Stimulated activated CD8-positive, alpha-beta memory T cell treated with anti-CD3 and anti-CD28 coated beads, Interleukin-4, amount 100 ng/mL, for 24 hours (primary cell): ENCODE results near the gene ZSCAN29.
"Not testable (repeated sequence)": the region's sequence is repeated elsewhere in the genome, so short reads cannot be mapped to it uniquely, and the experiment has no call there.

Experiments
- DNase-seq: peaks from one replicate; pipeline ENCODE4 v3.0.0-alpha.2; 2020; ENCODE audit warnings: low read depth

Gene ZSCAN29

DNA sequence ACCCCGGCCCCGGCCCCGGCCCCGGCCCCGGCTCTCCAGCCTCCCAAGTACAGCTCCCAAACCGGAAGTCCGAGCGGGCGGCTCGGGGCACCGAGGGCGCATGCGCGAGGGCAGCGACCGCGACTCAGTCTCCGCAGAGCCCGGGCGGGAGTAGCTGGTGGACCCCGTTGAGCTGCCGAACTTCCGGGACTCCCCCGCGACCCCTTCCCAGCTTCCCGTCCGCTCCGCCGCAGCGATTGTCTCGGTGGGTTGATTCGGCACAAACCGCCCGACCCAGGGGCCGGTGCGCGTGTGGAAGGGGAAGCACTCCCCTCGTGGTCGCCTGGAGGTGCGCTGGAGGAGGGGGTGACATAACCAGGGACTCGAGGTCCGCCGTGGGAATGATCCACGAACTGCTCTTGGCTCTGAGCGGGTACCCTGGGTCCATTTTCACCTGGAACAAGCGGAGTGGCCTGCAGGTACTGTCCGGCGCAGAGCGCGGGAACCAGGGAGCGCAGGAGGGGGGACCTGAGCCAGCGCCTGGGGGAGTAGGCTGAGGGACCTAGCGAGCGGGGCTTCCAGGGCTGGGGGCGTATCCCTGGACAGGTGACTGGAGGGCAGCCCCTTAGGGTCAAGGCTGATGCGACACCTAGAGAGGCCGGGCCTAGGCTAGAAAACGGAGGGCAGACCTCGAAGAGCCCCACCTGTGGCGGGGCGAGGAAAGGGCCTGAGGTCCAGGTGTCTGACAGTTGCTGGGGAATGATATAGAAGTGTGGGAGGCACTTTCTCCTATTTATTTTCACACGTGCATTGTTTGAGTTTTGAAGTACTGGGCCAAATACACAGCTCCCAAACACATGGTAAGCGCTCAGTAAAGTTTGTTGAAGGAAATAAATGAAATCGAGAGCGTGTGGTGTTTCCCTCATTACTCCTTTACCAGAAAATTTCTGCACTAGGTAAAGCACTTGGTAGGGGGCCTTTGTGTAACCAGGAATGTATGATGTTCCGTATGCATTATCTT is at the start of gene ZSCAN29, which contains the start of gene TUBGCP4:
Gene ZSCAN29 (minus strand): TSS at position 69 of the 1,000 bp plus-strand sequence. CDS start 1,130 bp downstream, outside the sequence.
Gene TUBGCP4 (plus strand): TSS at position 127 of the 1,000 bp plus-strand sequence. CDS start 254 bp downstream, at position 381.
- peak; percentile 74 for DNase-seq

- no peak for DNase-seq
Measured at GRCh38 chr15:43420435-43420834, 49.6 kb upstream of the ZSCAN29 start.

GRCh38 chr15:43414196-43414595 is 43.4 kb upstream of the ZSCAN29 start:
- DNase-seq, result no peak

DNA sequence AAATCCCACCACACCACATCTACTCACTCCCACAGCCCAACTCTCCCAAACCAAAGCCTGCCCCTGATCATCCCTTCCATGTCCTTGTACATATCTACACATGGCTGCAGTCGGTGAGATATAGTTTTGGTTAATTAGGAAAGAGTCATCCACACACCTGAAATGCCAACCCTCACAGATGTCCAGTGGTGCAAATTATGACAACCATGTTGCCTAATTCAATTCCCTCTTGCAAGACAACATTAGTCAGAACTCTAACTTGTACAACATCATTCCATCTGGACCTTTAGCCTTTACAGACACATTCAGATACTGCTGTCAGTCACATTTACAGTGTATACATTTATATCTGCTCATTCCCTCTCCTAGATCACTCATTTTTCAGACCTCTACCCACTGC is 41.3 kb upstream of the ZSCAN29 start:
- no peak for DNase-seq

DNA sequence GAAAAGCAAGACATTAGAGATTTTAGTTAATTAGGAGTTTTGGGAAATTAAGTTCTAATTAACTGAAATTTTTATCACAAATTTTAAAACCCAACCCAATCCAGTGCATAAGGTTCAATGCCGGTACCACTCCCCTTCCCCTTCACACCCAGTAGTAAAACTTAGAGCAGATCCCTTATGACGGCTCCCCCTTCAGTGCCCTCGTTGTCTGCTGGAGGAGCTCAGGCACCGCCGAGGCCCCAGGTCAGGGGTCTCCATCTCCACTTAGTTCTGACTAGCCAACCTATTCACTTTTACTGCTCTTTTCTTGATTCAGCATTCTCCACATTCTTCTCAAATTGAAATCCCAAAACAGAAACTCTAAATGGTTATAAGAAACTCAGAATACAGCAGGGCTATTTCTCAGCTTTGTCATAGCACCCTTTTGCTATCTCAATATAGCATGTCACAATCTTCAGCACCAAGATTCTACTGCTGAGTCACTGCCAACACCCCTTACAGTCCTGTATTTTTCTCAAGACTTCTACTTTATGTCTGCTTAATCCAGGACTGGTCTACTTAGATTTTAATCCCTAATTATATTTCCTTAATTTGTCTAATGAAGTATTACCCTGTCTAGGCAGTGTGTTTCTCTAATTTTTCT is 39.9 kb upstream of the ZSCAN29 start:
- no peak for DNase-seq

GRCh38 chr15:43408789-43409188 is 37.9 kb upstream of the ZSCAN29 start:
- DNase-seq, result no peak

DNA sequence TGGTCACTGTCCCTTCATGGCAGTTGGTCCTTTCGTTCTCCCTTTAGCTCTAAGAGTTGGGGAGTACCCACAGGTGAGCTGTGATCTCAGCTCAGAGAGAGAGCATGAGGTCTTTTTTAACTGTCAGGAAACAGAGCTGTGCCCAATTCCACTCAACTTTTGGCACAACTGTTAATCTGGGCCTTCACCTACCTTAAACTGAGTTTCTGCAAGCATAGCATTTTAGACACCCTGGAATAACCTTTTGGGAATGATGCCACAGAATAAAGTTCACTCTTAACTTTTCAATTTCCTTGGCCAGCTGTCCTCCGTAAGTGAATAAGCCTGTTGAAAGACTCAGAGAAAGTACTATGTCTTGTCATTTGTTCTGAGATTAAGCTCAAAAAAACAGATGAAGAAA is 36.0 kb upstream of the ZSCAN29 start:
- DNase-seq, result no peak

DNA sequence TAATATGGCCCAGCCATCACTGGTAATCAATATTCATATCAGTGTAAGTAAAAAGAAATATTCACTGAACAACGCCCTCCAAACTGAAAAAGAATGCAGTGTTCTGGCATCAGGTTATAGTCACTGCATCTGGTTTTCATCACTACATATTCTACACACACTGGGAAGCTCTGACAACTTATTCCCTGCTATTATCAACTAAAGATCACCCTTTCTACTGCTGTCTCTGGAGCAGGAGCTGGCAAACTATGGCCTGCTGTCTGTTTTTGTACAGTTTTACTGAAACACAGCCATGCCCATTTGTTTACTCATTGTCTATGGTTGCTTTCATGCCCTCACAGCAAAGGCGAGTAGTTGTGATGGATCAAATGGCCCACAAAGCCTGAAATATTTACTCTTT is 35.3 kb upstream of the ZSCAN29 start:
- no peak for DNase-seq

DNA sequence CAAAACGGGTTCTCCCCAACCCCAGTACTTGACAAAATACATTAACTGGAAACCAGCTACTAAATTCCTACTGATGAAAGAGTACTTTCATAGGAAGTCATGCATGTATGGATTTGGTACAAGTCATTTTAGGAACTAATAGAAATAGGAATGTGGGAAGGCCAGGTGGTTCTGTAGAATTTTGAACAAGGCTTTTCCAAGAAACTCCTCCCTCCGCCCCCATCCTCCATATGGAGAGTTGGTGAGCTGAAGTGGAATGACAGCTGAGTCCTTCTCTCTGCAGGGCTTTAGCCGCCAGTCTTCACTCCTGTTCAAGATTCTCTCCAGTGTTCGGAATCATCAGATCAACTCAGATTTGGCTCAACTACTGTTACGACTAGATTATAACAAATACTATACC is 33.3 kb upstream of the ZSCAN29 start:
- no peak for DNase-seq

DNA sequence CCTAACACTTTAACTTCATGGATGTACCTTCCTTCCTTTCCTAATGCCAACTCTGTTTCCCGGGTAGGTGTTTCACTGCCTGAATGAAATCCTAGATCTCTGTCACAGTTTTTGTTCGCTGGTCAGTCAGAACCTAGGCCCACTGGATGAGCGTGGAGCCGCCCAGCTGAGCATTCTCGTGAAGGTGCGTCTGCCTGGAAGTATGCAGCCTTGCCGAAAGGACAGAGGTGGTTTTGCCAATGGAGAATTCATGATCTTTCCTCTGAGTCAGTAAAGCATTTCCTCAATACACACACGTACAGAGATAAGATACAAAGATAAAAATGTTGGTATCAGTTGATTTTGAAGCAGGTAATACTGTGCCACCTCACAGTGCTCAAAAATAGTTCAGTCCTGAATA is 32.8 kb upstream of the ZSCAN29 start:
- no peak for DNase-seq

GRCh38 chr15:43402255-43402654 is 31.4 kb upstream of the ZSCAN29 start:
- no peak for DNase-seq

- DNase-seq, result not testable (repeated sequence)
Measured at GRCh38 chr15:43393592-43393991, 22.7 kb upstream of the ZSCAN29 start.

GRCh38 chr15:43390723-43391122 is 19.9 kb upstream of the ZSCAN29 start:
- DNase-seq, result no peak

DNA sequence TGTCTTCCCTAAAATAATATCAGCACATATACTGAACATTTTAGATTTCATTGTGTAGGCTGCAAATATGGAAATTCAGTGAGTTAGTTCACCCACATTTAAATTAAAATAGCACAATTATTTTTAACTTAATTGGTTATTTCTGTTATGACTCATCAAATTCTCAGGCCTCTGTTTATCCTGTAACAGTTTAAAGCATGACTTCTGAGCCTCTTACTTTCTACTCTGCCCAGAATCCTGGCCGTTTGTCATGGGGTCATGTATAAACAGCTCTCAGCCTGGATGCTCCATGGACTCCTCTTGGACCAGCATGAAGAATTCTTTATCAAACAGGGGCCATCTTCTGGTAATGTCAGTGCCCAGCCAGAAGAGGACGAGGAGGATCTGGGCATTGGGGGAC is 12.2 kb upstream of the ZSCAN29 start:
- DNase-seq, result no peak

DNA sequence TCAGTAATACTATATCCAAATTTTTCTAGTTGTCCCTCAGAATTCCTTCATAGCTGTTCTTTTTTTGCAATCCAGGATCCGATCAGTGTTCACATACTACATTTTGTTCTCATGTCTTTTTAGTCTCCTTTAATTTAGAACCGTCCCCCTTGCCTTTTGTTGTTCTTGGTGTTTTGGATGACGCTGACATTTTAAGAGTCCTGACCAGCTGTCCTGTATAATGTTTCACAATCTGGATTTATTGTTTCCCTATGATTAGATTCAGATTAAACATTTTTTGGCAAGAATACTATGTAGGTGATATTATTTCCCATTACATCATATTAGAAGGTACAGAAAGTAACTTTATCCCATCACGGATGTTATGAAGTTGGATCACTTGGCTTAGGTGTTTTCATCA is 11.5 kb upstream of the ZSCAN29 start:
- no peak for DNase-seq

DNA sequence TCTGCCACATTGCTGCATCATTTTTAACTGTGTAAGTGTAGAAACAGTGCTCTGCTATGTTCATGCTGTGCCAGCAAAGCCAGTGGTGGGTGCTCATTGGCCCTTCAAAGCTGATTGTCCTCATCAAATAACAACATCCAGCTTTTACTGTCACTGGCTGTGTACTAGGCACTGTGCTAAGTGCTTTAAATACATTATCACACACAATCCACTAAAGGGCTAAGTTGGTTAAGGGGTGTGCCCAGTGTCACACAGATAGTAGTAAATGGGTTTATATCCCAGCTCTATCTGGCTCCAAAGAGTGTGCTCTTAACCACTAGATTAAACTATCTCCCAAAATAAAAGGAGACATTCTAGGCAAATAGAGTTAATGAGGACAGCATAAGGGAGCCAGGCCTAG is 7.8 kb upstream of the ZSCAN29 start:
- DNase-seq, result no peak

GRCh38 chr15:43376017-43376705 is 5.3 kb upstream of the ZSCAN29 start:
- no peak for DNase-seq

GRCh38 chr15:43370310-43370974 is 401 bp downstream of the ZSCAN29 start:
- DNase-seq, result no peak

DNA sequence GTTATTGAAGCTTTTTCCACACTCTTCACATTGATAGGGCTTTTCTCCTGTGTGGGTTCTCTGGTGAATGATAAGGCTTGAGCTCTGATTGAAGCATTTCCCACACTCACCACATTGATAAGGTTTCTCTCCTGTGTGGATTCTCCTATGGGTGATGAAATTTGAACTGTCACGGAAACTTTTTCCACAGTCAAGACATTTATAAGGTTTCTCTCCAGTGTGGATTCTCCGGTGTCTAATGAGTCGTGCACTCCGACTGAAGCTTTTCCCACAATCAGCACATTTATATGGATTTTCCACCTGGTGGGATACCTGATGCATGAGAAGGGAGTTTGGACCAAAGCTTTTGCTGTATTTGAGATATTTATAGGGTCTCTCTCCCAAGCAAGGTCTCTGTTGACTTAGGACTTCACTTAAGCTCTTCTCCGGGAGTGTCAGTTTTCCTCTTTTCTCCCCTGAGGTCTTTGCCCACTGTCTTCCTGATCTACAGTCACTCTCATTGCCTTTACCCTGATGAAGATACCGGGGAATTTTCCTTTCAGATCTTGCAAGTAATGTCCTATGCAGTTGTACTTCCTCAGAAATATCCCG is 9.4 kb downstream of the ZSCAN29 start:
- no peak for DNase-seq

GRCh38 chr15:43360821-43361220 is 10.0 kb downstream of the ZSCAN29 start:
- DNase-seq, result no peak

- DNase-seq, result no peak
Measured at GRCh38 chr15:43352693-43353382, 18.0 kb downstream of the ZSCAN29 start.
